NCI-H524 treated with DMSO at 0.1 percent for 48 hours (cell line): ENCODE results near the gene PDK2.

Experiments
- DNase-seq: peaks from one replicate; lab custom pipeline; 2025; lab: John Stamatoyannopoulos, UW

PDK2 gene

DNA sequence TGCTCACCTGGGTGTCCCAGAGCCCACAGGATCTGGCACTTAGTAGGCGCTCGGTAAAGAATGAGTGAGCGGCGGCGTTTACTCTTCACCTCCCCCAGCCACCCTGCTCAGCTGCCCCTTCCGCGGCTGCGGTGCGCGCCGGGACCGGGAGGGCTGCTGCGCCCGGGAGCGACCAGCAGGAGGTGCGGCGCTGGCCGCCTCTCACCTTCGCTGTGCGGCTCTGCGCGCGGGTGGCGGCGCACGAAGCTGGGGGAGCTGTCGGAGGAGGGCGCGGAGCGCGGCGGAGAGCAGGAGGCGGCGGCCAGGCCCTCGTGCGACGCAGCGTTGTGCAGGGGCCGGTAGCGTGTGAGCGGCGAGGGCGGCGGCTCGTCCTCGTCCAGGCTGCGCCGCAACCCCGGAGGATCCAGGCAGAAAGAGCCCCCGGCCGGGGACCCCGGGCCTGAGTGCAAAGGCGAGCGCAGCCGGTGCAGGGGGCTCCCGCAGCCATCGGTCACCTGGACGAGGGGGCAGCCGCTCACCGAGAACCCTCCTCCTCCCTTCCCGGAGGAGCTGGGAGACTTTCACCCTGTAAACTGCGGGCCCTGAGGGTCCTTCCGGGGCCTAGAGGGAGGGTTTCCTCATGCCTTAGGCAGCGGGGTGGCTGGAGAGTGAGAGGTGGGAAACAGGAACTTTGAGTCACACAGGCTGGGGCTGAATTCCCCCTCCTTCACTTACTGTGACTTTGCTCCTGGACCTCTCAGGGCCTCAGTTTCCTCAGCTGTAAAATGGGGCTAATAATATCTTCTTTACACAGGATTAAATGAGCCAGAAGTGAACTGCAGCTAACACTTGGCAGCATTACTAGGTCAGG, 22.3 kb downstream of the PDK2 start:
- no peak for DNase-seq

DNA sequence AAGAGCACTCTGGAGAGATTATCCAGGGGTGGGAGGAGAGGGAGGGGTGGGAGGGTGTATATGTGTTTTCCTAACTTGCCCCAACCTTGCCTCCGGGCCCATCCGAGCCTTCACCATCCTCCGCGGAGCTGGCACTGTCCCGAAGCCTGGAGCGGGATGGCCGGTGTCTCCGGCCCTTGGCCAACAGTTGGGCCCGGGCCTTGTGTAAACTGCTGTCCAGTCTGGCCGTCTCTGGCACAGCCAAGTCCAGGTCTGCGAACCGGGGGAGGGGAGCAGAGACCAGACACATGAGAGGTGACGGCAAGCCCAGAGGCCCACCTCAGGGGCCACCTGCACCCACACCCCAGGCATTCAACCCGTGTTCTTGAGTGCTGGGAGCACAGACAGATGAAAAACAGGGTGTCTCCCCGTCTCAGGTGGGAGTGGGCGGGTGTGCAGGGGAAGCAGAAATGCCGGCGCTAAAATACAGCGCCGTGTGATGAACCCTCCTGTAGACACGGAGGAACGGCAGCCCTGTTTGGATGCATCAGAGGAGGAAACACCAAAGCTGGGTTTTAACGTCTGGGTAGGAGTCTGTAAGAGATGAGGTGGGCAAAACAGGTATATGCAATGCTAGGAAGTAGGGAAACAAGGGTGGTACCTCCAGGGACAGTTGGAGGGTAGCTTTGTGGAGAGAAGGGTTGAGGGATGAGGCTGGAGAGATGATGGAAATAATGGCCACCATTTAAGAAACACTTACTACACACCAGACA, 23.1 kb downstream of the PDK2 start:
- DNase-seq: no peak

DNA sequence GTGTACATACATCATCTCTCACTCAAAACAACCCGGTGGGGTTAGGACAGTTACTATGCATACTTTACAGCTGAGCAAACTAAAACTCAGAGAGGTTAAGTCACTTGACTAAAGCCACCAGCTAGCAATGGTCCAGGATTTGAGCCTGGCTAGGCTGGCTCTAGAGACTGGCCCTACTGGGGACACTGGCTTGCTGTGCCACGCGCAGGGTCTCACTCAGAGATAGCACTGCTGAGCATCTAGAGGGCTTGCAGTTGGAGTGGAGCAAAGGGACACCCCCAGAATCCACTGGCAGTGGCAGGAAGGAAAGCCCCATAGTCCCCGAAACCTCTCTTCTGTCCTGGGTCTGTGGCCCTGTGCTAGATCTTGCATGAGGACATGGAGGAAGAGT, 23.7 kb downstream of the PDK2 start:
- DNase-seq: no peak

DNA sequence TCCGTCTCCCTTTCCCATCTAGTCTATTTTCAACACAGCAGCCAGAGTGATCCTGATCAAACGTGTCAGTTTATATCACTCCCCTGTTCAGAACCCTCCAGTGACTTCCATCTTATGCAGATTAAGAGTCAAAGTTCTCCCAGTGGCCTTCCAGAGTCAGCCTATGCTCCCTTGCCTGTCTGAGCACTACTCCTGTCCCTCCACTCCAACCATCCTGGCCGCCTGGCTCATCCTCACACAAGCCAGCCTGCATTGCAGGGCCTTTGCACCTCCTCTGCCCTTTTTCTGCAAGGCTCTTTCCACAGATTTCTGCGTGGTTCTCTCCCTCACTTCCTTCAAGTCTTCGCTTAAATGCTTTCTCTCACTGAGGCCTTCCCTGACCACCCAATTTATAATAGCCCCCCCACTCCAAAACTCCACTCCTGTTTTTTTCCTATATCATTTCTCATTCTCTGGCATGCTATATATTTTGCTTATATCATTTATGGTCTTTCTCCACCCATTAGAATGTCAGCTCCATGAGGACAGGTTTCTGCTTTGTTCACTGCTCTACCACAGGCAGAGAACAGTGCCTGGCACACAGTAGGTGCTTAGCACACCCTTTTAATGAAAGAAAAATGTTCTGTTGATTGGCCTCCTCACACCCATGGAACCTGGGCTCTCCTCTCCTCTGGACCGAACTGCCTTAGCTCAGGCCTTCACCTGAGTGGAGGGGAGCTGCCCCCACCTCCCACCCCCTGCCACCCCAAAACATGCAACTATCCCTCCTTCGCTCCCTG, 25.5 kb downstream of the PDK2 start:
- no peak for DNase-seq

DNA sequence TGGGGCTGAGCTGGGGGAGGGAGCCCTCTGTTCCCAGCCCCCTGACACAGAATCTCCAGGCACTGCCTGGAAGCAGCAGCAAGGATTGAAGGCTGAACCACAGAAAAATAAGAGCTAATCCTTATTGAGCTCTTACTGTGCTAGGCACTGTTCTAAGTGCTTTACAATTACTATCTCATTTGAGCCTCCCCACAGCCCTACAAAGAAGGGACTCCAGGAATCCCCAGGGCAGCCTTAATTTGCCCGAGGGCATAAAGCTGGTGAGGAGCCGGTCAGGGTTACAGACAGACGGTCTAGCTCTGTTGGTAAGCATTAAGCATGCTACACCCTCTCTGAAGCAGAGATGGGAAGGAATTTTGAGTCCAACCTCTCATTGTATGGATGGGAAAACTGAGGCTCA, 27.8 kb downstream of the PDK2 start:
- no peak for DNase-seq

DNA sequence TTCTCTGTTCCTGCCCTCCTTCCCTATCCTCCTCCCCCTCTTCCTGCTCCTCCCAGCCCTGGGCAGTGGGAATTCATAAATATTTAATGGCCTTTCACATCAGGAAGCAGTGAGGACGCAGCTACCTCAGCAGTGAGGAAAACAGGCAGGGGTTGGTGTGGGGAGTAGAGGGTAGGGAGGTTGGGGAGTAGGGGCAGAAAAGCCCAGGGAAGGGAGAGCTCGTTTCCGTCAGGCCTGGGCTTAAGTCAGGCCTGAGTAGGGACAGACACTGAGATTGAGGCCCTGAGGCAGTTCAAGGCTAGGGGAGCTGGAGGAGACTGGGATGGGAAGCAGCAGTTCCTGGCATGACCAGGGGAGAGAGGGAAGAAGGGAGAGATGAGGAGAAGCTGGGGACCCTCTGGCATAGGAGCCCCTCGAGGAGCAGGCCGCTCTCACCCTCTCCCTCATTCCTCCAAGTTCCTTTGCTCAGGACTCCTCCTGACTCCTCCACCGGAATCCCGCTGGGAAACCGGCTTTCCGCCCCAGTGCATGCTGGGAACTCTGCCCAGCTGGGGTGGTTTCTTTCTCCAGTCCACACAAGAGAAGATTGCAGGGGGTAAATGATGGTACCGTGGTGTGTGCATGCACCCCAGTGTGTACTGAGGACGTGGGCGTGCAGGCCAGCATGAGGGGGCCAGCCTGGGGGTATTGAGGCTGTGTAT, 28.6 kb downstream of the PDK2 start:
- DNase-seq: no peak

DNA sequence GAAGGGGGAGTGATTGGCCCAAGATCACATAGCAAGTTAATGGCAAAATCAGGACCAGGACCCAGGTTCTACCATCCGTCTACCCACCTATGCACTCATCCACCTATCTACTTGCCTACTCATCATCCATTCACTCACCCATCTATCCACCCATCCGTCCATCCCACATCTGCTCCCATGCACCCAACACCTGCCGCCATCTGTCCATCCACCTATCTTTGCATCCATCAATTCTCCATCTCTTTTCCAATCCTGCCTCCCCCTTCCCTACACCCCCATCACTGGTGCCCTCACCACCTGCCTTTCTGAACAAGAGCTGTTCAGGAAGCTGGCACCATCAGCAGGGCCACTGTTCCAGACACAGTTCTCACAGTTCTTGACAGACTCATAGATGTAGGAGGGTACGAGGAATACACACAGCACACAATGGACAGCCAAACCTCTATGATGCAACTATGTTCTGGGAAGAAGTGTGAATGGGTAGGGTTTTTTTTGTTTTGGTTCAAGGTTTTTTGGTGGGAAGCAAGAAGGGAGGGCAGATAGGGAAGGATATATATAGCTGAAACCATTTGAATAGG, 30.4 kb downstream of the PDK2 start:
- peak; percentile 62 for DNase-seq

- DNase-seq: no peak
These were observed 32.7 kb downstream of the PDK2 start for GRCh38 chr17:50127697-50128361.

- DNase-seq: no peak
These were observed 33.5 kb downstream of the PDK2 start for GRCh38 chr17:50128441-50129352.

DNA sequence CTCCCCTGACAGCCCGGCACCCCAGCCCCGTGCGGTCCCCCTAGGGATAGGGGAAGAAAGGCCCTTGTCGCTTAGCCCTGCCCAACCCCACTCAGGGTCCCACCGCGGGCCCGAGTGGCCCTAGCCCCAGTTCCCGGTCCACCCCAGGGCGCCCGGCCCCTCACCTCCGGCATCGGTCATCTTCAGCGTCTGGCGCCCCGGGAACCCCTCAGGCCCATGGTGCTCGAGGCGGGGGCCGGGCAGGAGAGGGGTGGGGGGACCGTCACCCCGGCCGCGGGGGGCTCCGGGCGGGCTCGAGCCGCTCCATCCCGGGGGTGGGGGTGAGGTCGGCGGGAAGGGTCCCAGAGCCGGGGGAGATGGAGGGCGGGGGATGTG, 34.2 kb downstream of the PDK2 start:
- DNase-seq: no peak

- DNase-seq: no peak
These were observed 34.8 kb downstream of the PDK2 start, which contains the start of gene SAMD14 for GRCh38 chr17:50129728-50130558. Gene SAMD14 (minus strand): TSS chr17:50130160. CDS start chr17:50124959, 5,201 bp downstream.

DNA sequence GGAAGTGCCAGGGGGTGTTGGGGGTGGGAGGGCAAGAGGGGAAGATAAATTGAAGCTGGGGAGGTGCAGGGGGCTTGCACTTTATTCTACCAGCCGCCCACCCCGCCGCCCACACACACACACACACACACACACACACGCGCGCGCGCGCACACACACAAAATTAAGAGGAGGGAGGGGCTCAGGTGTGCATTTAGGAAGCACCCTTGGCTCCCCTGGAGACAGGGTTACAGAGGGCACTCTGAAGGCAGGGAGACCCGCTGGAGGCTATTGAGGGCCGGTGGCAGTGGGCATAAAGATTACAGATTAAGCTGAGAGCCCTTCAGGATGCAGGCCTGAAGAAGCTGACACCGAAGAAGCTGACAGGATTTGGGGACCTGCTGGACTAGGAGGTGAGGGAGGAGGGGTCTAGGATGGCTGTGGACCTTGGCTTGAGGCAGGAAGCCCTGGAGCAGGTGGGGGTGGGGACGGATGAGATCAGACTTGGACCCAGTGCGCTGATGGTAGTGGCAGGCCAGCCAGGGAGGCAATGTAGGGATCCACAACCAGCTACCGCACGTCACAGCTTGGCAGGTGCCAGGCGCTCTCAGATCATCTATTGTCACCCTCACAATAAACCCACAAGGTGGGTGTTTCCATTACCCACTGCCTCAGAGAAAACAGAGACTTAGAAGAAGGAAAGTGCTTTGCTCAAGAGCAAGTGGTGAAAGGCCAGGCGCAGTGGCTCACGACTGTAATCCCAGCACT, 35.6 kb downstream of the PDK2 start:
- no peak for DNase-seq

DNA sequence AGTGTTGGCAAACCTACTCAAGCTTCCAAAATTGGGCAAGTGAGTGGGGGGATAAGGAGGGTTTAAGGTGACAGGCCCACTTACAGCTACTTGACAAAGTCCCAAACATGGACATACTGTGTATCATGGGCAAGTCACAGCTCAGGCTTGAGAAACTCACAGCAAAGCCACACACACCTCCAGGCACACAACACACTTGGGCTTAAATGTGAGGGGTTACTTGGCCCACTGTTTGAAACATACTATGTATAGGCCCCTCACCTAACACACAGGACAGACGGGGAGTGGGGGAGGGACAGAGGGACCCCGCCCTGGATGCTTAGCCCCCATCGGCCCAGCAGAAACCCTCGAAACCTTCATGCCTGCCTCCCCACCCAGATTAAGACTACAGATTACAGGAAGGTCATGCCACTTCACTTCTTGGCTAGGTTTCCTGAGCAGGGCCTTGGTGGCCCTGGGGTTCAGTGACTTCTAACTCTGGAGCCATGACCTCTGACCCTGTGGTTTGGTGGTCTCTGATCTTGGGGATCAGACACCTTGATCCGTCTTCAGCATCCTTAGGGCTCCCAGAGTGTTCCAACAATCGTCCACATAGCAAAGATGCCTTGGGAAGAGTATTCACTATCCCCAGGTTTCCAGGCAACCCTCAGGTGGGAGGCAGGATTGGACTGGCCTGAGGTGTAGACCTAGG, 37.1 kb downstream of the PDK2 start:
- DNase-seq: no peak

DNA sequence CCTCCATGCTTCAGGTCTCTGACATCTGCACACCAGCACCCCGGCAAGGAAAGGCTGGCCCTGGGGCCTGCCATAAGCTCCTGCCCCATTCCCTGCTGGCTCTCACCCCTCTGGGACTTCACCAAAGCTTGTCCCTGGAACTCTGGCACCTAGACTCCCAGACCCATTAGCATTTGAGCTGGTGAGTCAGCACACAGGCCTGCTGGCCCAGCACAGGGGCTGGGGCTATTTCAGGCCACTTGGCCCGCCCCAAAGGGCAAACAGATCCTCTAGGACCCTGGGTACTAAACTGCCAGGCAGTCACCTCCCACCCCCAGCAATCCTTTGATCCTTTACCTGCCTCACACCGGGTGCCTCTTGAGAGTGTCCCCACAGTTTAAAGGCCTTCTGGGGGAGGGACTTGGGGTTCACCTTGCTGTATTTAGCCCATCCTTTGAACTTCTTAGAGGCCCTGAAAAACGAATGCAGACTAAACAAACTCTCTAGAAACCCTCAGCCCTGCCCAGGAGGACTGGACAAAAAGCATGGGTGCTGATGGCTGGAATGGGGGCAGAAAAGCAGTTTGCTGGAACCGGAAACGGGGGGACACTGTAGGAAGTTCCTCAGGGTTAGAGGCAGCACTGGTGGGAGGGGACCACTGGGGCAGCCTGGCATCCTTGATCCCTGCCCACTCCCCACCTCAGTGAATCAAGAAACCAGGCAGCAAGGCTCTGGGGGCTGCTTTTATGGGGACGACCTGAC, 38.0 kb downstream of the PDK2 start:
- no peak for DNase-seq

DNA sequence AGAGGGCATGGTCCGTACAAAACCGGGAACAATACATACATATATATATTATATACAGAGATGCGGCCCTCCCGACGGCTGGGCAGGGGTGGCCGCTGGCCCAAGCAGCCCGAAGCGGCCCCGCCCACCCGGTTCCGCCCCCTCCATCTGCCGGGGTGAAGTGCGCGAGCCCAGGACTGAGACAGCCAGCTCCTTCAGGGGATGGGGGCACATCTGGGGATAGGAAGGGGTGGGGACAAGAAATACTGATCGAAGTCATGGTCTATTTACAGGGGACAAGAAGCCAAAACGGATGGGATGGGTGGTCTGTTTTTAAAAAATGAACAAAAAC, 38.6 kb downstream of the PDK2 start:
- no peak for DNase-seq

DNA sequence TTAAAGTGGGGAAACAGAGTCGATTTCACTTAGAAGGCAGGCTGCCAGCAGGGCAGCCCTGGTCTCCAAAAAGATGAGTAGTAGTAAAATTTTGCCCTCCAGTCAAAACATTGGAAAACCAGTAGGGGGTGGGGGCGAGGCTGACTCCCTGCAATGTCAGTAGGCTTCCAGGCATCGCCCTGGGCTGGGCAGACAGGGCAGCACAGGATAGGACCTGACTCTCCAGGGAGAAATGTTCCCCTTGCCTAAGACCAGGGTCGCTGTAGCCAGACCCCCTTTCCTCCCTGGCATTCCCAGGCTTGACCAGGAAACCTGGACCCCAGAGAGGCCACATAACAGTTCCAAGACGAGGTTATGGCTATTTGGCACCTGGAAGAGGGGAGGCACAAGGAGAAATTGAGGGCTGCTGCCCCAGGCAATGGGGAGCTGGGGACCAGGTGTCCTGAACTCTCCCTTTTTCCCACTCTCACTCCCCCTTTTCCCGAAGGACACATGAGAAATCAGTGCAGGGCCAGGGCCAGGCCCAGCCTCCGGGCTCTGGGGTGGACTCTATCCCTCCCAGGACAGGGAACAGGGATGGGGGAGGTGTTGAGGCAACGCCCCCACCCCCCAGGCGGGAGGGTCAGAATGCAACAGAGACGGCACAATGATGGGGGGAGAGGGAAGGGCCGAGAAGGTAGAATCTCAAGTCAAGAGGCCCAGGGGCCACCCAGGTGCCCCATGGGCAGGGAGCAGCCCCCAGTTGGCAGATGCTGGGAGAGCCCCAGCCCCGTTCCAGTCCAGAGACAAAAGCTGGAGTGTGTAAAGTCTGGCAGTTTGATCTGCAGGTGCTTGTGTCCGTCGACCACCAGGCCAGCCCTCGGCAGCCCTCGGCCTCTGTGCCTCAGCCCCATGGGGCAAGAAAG, 39.3 kb downstream of the PDK2 start:
- DNase-seq: no peak
